Ovary (tissue), 3 donors: ENCODE data around the gene SSBP2.

Experiments
- CTCF ChIP-seq, 3 donors: fragments of 450-650 bp in 2 of 3; fragments of 200-600 bp in 1 of 3; IDR thresholded peaks; one replicate each; pipeline versions ENCODE4 v1.5.1 to v1.8.0; 2016 to 2022; ENCODE audit warnings: antibody characterized with exemption in 3 of 3, mild to moderate bottlenecking in 1 of 3
- EP300 ChIP-seq: sonication (generic); formaldehyde crosslinking; IDR thresholded peaks from one replicate; pipeline ENCODE4 v1.6.1; 2017; ENCODE audit warnings: antibody characterized with exemption
- POLR2A ChIP-seq: fragments of 450-650 bp; IDR thresholded peaks from one replicate; pipeline ENCODE4 v1.6.1; 2017; ENCODE audit warnings: antibody characterized with exemption, mild to moderate bottlenecking, moderate library complexity
- donor health status: DM: no; HTN: no; CAD: no.

- TF ChIP-seq CTCF (IDR thresholded peaks at IDR 0.05) (no peak), EP300 (no peak), POLR2A (no peak)
Observed at GRCh38 chr5:81363093-81363871, 387.6 kb downstream of the SSBP2 start.
